ENCODE data around the gene ACADM. TPM values are rescaled to one million over a fixed set of nuclear protein-coding genes. Genes with fewer than 3 reads are reported as not detected.
"Not testable (repeated sequence)": the region's sequence is repeated elsewhere in the genome, so short reads cannot be mapped to it uniquely, and the experiment has no call there.

Gene ACADM
- total RNA-seq, 4 donors from 2014 or later: 45.9 to 71.5 (median 60.5) TPM

DNA sequence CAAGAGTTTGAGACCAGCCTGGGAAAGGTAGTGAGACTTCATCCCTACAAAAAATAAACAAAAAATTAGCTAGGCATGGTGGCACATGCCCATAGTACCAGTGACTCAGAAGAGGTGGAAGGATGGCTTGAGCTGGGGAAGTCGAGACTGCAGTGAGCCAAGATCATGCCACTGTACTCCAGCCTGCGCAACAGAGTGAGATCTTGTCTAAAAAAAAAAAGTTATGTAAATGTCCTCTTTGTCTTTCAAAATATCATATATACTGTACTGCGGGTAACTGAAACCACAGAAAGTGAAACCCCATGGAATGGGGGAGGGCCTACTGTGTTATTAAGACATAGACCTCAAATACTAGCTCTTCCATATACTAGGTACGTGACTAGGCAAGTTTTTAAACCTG is 20.8 kb downstream of the ACADM start:
- Histone ChIP-seq H3K36me3 (peaks cover 0 to 76% (median 9%) of the 10 kb centered on the region in 3 donors), H3K27me3 (no peaks in the 10 kb centered on the region), H3K9me3 (no peaks in the 10 kb centered on the region), H3K4me3 (no peak overlapping the region), H3K27ac (no peak overlapping the region), H3K4me1 (no peaks in the 10 kb centered on the region)
- TF ChIP-seq, protein P1, sequence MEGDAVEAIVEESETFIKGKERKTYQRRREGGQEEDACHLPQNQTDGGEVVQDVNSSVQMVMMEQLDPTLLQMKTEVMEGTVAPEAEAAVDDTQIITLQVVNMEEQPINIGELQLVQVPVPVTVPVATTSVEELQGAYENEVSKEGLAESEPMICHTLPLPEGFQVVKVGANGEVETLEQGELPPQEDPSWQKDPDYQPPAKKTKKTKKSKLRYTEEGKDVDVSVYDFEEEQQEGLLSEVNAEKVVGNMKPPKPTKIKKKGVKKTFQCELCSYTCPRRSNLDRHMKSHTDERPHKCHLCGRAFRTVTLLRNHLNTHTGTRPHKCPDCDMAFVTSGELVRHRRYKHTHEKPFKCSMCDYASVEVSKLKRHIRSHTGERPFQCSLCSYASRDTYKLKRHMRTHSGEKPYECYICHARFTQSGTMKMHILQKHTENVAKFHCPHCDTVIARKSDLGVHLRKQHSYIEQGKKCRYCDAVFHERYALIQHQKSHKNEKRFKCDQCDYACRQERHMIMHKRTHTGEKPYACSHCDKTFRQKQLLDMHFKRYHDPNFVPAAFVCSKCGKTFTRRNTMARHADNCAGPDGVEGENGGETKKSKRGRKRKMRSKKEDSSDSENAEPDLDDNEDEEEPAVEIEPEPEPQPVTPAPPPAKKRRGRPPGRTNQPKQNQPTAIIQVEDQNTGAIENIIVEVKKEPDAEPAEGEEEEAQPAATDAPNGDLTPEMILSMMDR (IDR thresholded peaks at IDR 0.05): no peak
- no peak for TF ChIP-seq POLR2A (IDR thresholded peaks at IDR 0.05)
- DNase-seq: no peak
- intact Hi-C loops (cut with DNase I): no loop called here
- WGBS, 2 donors: 43 to 46% methylated on average over 4 of the region's 4 CpGs

DNA sequence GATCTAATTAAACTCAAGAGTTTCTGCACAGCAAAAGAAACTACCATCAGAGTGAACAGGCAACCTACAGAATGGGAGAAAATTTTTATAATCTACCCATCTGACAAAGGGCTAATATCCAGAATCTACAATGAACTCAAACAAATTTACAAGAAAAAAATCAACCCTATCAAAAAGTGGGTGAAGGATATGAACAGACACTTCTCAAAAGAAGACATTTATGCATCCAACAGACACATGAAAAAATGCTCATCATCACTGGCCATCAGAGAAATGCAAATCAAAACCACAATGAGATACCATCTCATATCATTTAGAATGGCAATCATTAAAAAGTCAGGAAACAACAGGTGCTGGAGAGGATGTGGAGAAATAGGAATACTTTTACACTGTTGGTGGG is 32.7 kb downstream of the ACADM start:
- DNase-seq; H3K4me3 ChIP-seq; H3K9me3 ChIP-seq; H3K4me1 ChIP-seq; intact Hi-C loops (cut with DNase I); H3K27me3 ChIP-seq; H3K27ac ChIP-seq: not testable (repeated sequence)
- peaks cover 5 to 58% (median 15%) of the 10 kb centered on the region in 3 donors for H3K36me3 ChIP-seq

DNA sequence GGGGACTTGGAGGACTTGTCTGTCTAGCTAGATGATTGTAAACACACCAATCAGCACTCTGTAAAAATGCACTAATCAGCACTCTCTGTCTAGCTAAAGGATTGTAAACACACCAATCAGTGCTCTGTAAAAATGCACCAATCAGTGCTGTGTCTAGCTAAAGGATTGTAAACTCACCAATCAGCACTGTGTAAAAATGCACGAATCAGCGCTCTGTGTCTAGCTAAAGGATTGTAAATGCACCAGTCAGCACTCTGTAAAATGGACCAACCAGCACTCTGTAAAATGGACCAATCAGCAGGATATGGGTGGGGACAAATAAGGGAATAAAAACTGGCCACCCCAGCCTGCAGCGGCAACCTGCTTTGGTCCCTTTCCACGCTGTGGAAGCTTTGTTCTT is 34.0 kb downstream of the ACADM start:
- H3K4me3 ChIP-seq; DNase-seq; intact Hi-C loops (cut with DNase I); H3K27me3 ChIP-seq; H3K27ac ChIP-seq; H3K4me1 ChIP-seq; H3K9me3 ChIP-seq: not testable (repeated sequence)
- H3K36me3 ChIP-seq: peaks cover 5 to 58% (median 15%) of the 10 kb centered on the region in 3 donors
- 78 to 100% methylated on average over 4 of the region's 4 CpGs for WGBS, 2 donors

DNA sequence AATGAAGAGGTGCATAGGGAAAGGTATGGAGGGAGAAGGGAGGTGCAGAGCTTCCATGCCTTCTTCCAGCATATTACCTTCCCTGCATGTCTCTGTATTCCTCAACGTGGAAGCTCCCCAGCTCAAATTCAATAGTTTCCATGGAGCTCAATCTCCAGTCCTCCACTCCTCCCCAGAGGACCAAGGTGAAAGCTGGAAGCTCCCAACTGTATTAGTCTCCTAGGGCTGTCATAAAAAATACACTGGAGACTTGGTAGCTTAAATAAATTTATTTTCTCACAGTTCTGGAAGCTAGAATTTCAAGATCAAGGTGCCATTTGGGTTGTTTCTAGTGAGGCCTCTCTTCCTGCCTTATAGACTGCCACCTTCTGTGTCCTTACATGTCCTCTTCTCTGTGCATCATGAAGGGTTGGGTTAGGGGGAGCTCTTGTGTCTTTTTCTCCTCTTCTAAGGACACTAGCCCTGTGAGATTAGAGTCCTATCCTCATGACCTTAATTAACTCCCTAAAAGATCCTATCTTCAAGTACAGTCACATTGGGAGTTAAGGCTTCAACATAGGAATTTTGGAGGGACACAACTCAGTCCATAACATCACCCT is 39.6 kb downstream of the ACADM start:
- no peaks in the 10 kb centered on the region for H3K4me1 ChIP-seq
- H3K27ac ChIP-seq: no peak overlapping the region
- WGBS, 2 donors: 36 to 78% methylated on average over 1 of the region's 1 CpG
- H3K4me3 ChIP-seq: no peak overlapping the region
- no peaks in the 10 kb centered on the region for H3K9me3 ChIP-seq
- no peak for TF ChIP-seq POLR2A (IDR thresholded peaks at IDR 0.05)
- TF ChIP-seq, protein P1 (IDR thresholded peaks at IDR 0.05): no peak
- no peak for DNase-seq
- peaks cover 0 to 29% (median 0%) of the 10 kb centered on the region in 3 donors for H3K36me3 ChIP-seq
- H3K27me3 ChIP-seq: no peaks in the 10 kb centered on the region
- intact Hi-C loops (cut with DNase I): no loop called here

DNA sequence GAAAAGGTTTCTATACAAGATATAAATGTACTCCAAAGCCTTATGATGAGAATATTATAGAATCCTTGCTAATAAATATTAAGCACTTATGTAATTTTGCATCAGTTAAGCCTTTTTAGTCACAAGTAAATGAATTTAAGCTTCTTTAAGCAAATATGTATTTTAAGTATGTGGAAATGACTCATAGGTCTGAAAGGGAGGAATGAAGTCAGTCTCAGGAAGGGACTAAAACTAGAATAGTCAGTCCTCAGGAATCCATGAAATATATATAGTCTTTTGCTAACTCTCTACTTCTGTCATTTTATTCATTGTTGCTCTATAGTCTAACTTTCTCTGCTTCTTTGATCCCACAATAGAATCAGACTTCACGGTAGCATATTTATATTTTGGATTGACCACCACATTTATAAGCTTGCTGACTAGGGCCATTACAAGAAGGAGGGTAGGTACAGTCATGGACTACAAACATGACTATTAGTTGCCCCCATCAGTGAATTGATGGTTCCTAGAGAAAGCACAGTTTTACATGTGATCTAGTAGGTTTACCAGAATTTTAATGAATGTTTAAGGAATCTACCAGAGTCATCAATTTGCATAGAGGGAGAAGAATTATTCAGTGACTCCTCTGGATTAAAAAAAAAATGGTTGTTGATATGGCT is 41.3 kb downstream of the ACADM start:
- Histone ChIP-seq H3K4me1 (no peaks in the 10 kb centered on the region), H3K27ac (no peak overlapping the region), H3K36me3 (peaks cover 0 to 29% (median 0%) of the 10 kb centered on the region in 3 donors), H3K27me3 (no peaks in the 10 kb centered on the region), H3K9me3 (no peaks in the 10 kb centered on the region), H3K4me3 (no peak overlapping the region)
- TF ChIP-seq, protein P1 (IDR thresholded peaks at IDR 0.05): no peak
- no peak for TF ChIP-seq POLR2A (IDR thresholded peaks at IDR 0.05)
- DNase-seq: no peak
- 39 to 75% methylated on average over 1 of the region's 1 CpG for WGBS, 2 donors
- intact Hi-C loops (cut with DNase I): no loop called here

DNA sequence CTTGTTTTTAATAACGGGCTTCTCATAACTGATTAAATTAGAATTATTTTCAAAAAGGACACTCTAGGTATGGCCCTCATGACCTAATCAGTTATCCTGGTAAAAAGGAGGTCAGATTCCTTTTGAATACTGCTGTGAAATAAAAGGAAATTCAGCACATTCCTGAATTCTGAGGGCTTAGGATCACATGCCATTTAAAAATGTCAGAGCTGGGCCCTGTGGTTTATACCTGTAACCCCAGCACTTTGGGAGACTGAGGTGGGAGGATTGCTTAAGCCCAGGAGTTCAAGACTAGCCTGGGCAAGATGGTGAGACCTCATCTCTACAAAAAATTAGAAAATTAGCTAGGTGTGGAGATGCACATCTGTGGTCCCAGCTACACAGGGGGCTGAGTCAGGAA is 43.5 kb downstream of the ACADM start:
- no peak overlapping the region for H3K4me3 ChIP-seq
- H3K27me3 ChIP-seq: no peaks in the 10 kb centered on the region
- TF ChIP-seq POLR2A (IDR thresholded peaks at IDR 0.05): no peak
- TF ChIP-seq, protein P1 (IDR thresholded peaks at IDR 0.05): no peak
- H3K27ac ChIP-seq: no peak overlapping the region
- intact Hi-C loops (cut with DNase I): no loop called here
- H3K4me1 ChIP-seq: no peaks in the 10 kb centered on the region
- no peaks in the 10 kb centered on the region for H3K9me3 ChIP-seq
- WGBS, 2 donors: 83 to 89% methylated on average over 1 of the region's 1 CpG
- peaks cover 0 to 10% (median 0%) of the 10 kb centered on the region in 3 donors for H3K36me3 ChIP-seq
- no peak for DNase-seq

All from esophagus squamous epithelium (tissue), 5 donors.